ENCODE measurements around the gene PTPRE. TPM values are rescaled to one million over a fixed set of nuclear protein-coding genes. Genes with fewer than 3 reads are reported as not detected.

Gene PTPRE
- total RNA-seq, 5 donors from 2014 or later (not counting 1 experiment from before 2014, with no cell fraction given) = 23.2 to 69.2 (median 32.2) TPM

- Histone ChIP-seq H3K36me3 (ENCODE audit: control insufficient read depth in 2 of 2, extremely low read depth in 1 of 2, insufficient read depth in 1 of 2, low read length in 1 of 2) (no peaks in the 10 kb centered on the region), H3K27ac (ENCODE audit: low read length) (no peak overlapping the region), H3K27me3 (replicated peaks in 1 of 2; ENCODE audit: control insufficient read depth in 2 of 2, extremely low read depth in 1 of 2, insufficient read depth in 2 of 2, low read length in 1 of 2) (peaks cover 0 to 2% of the 10 kb centered on the region in 2 experiments), H3K4me1 (ENCODE audit: control insufficient read depth in 1 of 2, extremely low read depth in 1 of 2, insufficient read depth in 2 of 2, low read length in 2 of 2) (no peaks in the 10 kb centered on the region), H3K9me3 (no peaks in the 10 kb centered on the region), H3K4me3 (ENCODE audit: control insufficient read depth in 1 of 2, extremely low read depth in 1 of 2, low read length in 1 of 2) (no peak overlapping the region)
- H3K36me3 Mint-ChIP-seq = no peaks in the 10 kb centered on the region
- H3K4me3 Mint-ChIP-seq = no peak overlapping the region
- peaks cover 5 to 7% (median 6%) of the 10 kb centered on the region in 3 donors for H3K4me1 Mint-ChIP-seq
- CTCF ChIA-PET = no interaction called here
- WGBS (ENCODE audit: insufficient coverage) = 94% methylated on average over 6 of the region's 12 CpGs
- ATAC-seq (replicated peaks in 1 of 4) (no peak), DNase-seq (no peak)
- POLR2A ChIA-PET = no interaction called here
- no peaks in the 10 kb centered on the region for H3K9me3 Mint-ChIP-seq
- no peak overlapping the region for H3K27ac Mint-ChIP-seq
- peaks cover 0 to 3% of the 10 kb centered on the region in 2 donors for H3K27me3 Mint-ChIP-seq
These were observed 15.9 kb downstream of the PTPRE start for GRCh38 chr10:127922675-127923366.

GRCh38 chr10:127923646-127924045 lies 16.7 kb downstream of the PTPRE start:
- DNase-seq (no peak), ATAC-seq (replicated peaks in 1 of 4) (no peak)
- ChIA-PET CTCF (interaction anchor here in 1 of 2 donors (0.6 kb wide), 1 partner anchor 16 kb away, joined by 3 read pairs; no protein-coding TSS in a partner anchor), POLR2A (no interaction called here)
- H3K27me3 ChIP-seq (replicated peaks in 1 of 2; ENCODE audit: control insufficient read depth in 2 of 2, extremely low read depth in 1 of 2, insufficient read depth in 2 of 2, low read length in 1 of 2) = peaks cover 0 to 2% of the 10 kb centered on the region in 2 experiments
- no CpG with 5 or more reads among the region's 1 CpG for WGBS (ENCODE audit: insufficient coverage)
- no peaks in the 10 kb centered on the region for H3K9me3 ChIP-seq
- H3K4me3 ChIP-seq (ENCODE audit: control insufficient read depth in 1 of 2, extremely low read depth in 1 of 2, low read length in 1 of 2) = no peak overlapping the region
- no peaks in the 10 kb centered on the region for H3K36me3 ChIP-seq (ENCODE audit: control insufficient read depth in 2 of 2, extremely low read depth in 1 of 2, insufficient read depth in 1 of 2, low read length in 1 of 2)
- H3K9me3 Mint-ChIP-seq = no peaks in the 10 kb centered on the region
- no peak overlapping the region for H3K27ac Mint-ChIP-seq
- H3K4me3 Mint-ChIP-seq = no peak overlapping the region
- H3K4me1 Mint-ChIP-seq = peaks cover 5 to 7% (median 6%) of the 10 kb centered on the region in 3 donors
- H3K27me3 Mint-ChIP-seq = peaks cover 0 to 3% of the 10 kb centered on the region in 2 donors
- H3K36me3 Mint-ChIP-seq = no peaks in the 10 kb centered on the region
- H3K27ac ChIP-seq (ENCODE audit: low read length) = no peak overlapping the region
- H3K4me1 ChIP-seq (ENCODE audit: control insufficient read depth in 1 of 2, extremely low read depth in 1 of 2, insufficient read depth in 2 of 2, low read length in 2 of 2) = no peaks in the 10 kb centered on the region

GRCh38 chr10:127925471-127926207 lies 18.7 kb downstream of the PTPRE start:
- Mint-ChIP-seq H3K4me1 (no peaks in the 10 kb centered on the region), H3K27me3 (peaks cover 0 to 3% of the 10 kb centered on the region in 2 donors), H3K9me3 (no peaks in the 10 kb centered on the region), H3K4me3 (no peak overlapping the region), H3K36me3 (no peaks in the 10 kb centered on the region), H3K27ac (no peak overlapping the region)
- Histone ChIP-seq H3K27ac (ENCODE audit: low read length) (no peak overlapping the region), H3K4me1 (ENCODE audit: control insufficient read depth in 1 of 2, extremely low read depth in 1 of 2, insufficient read depth in 2 of 2, low read length in 2 of 2) (no peaks in the 10 kb centered on the region), H3K4me3 (ENCODE audit: control insufficient read depth in 1 of 2, extremely low read depth in 1 of 2, low read length in 1 of 2) (no peak overlapping the region), H3K27me3 (replicated peaks in 1 of 2; ENCODE audit: control insufficient read depth in 2 of 2, extremely low read depth in 1 of 2, insufficient read depth in 2 of 2, low read length in 1 of 2) (peaks cover 0 to 2% of the 10 kb centered on the region in 2 experiments), H3K36me3 (ENCODE audit: control insufficient read depth in 2 of 2, extremely low read depth in 1 of 2, insufficient read depth in 1 of 2, low read length in 1 of 2) (no peaks in the 10 kb centered on the region), H3K9me3 (no peaks in the 10 kb centered on the region)
- WGBS (ENCODE audit: insufficient coverage) = 100% methylated on average over 2 of the region's 6 CpGs
- ChIA-PET POLR2A (no interaction called here), CTCF (interaction anchor here in 1 of 2 donors (1.0 kb wide), 1 partner anchor 16 kb away, joined by 3 read pairs; no protein-coding TSS in a partner anchor)
- ATAC-seq (replicated peaks in 1 of 4) (no peak), DNase-seq (no peak)

DNA sequence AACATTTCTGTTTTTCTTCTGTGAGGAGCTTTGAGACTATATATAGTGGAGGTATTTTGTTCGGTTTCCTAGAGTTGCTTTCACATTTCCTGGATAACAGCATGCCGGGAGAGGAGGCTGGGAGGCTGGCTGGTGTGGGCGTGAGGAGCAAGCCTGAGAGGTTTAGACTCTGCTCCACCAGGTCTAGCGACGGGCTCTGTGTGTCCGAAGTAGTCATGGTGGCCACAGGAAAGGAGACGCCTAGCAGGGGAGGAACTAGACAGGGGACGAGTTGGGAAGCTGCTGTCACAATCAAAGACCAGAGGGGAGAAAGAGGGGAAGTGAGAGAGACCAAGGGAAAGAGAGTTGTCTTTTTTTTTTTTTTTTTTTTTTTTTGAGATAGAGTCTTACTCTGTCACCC lies 19.6 kb downstream of the PTPRE start:
- H3K4me3 ChIP-seq (ENCODE audit: control insufficient read depth in 1 of 2, extremely low read depth in 1 of 2, low read length in 1 of 2) = no peak overlapping the region
- no peaks in the 10 kb centered on the region for H3K9me3 ChIP-seq
- CTCF ChIA-PET = interaction anchor here in 1 of 2 donors (0.6 kb wide), 1 partner anchor 62 kb away, joined by 3 read pairs; no protein-coding TSS in a partner anchor
- H3K27me3 ChIP-seq (replicated peaks in 1 of 2; ENCODE audit: control insufficient read depth in 2 of 2, extremely low read depth in 1 of 2, insufficient read depth in 2 of 2, low read length in 1 of 2) = peaks cover 0 to 2% of the 10 kb centered on the region in 2 experiments
- DNase-seq = no peak
- H3K27me3 Mint-ChIP-seq = peaks cover 0 to 3% of the 10 kb centered on the region in 2 donors
- ATAC-seq (replicated peaks in 1 of 4) = no peak
- no peak overlapping the region for H3K4me3 Mint-ChIP-seq
- H3K36me3 ChIP-seq (ENCODE audit: control insufficient read depth in 2 of 2, extremely low read depth in 1 of 2, insufficient read depth in 1 of 2, low read length in 1 of 2) = no peaks in the 10 kb centered on the region
- H3K9me3 Mint-ChIP-seq = no peaks in the 10 kb centered on the region
- no peaks in the 10 kb centered on the region for H3K36me3 Mint-ChIP-seq
- POLR2A ChIA-PET = no interaction called here
- 55% methylated on average over 4 of the region's 8 CpGs for WGBS (ENCODE audit: insufficient coverage)
- H3K4me1 ChIP-seq (ENCODE audit: control insufficient read depth in 1 of 2, extremely low read depth in 1 of 2, insufficient read depth in 2 of 2, low read length in 2 of 2) = no peaks in the 10 kb centered on the region
- H3K27ac Mint-ChIP-seq = no peak overlapping the region
- H3K27ac ChIP-seq (ENCODE audit: low read length) = no peak overlapping the region
- no peaks in the 10 kb centered on the region for H3K4me1 Mint-ChIP-seq

- Histone ChIP-seq H3K4me1 (ENCODE audit: control insufficient read depth in 1 of 2, extremely low read depth in 1 of 2, insufficient read depth in 2 of 2, low read length in 2 of 2) (no peaks in the 10 kb centered on the region), H3K27ac (ENCODE audit: low read length) (no peak overlapping the region), H3K27me3 (replicated peaks in 1 of 2; ENCODE audit: control insufficient read depth in 2 of 2, extremely low read depth in 1 of 2, insufficient read depth in 2 of 2, low read length in 1 of 2) (no peaks in the 10 kb centered on the region), H3K9me3 (no peaks in the 10 kb centered on the region), H3K4me3 (ENCODE audit: control insufficient read depth in 1 of 2, extremely low read depth in 1 of 2, low read length in 1 of 2) (no peak overlapping the region), H3K36me3 (ENCODE audit: control insufficient read depth in 2 of 2, extremely low read depth in 1 of 2, insufficient read depth in 1 of 2, low read length in 1 of 2) (no peaks in the 10 kb centered on the region)
- Mint-ChIP-seq H3K4me3 (no peak overlapping the region), H3K27ac (no peak overlapping the region), H3K4me1 (no peaks in the 10 kb centered on the region), H3K27me3 (peaks cover 0 to 3% of the 10 kb centered on the region in 2 donors), H3K36me3 (no peaks in the 10 kb centered on the region), H3K9me3 (no peaks in the 10 kb centered on the region)
- CTCF ChIA-PET = interaction anchor here in 1 of 2 donors (0.5 kb wide), 1 partner anchor 41 kb away, joined by 3 read pairs; no protein-coding TSS in a partner anchor
- POLR2A ChIA-PET = no interaction called here
- 83% methylated on average over 4 of the region's 10 CpGs for WGBS (ENCODE audit: insufficient coverage)
- ATAC-seq (replicated peaks in 1 of 4) (no peak), DNase-seq (no peak)
These were observed 21.3 kb downstream of the PTPRE start for GRCh38 chr10:127928021-127928806.

- CTCF ChIA-PET = no interaction called here
These were observed 25.8 kb downstream of the PTPRE start for GRCh38 chr10:127932521-127933270.

More at GRCh38 chr10:127932521-127933270, 25.8 kb downstream of the PTPRE start:
- POLR2A ChIA-PET = no interaction called here
- no peak overlapping the region for H3K4me3 Mint-ChIP-seq
- H3K9me3 Mint-ChIP-seq = no peaks in the 10 kb centered on the region
- DNase-seq (no peak), ATAC-seq (replicated peaks in 1 of 4) (no peak)
- no peak overlapping the region for H3K27ac Mint-ChIP-seq
- 89% methylated on average over 8 of the region's 15 CpGs for WGBS (ENCODE audit: insufficient coverage)
- Histone ChIP-seq H3K36me3 (ENCODE audit: control insufficient read depth in 2 of 2, extremely low read depth in 1 of 2, insufficient read depth in 1 of 2, low read length in 1 of 2) (no peaks in the 10 kb centered on the region), H3K9me3 (no peaks in the 10 kb centered on the region), H3K4me3 (ENCODE audit: control insufficient read depth in 1 of 2, extremely low read depth in 1 of 2, low read length in 1 of 2) (no peak overlapping the region), H3K27me3 (replicated peaks in 1 of 2; ENCODE audit: control insufficient read depth in 2 of 2, extremely low read depth in 1 of 2, insufficient read depth in 2 of 2, low read length in 1 of 2) (peaks cover 0 to 17% of the 10 kb centered on the region in 2 experiments), H3K4me1 (ENCODE audit: control insufficient read depth in 1 of 2, extremely low read depth in 1 of 2, insufficient read depth in 2 of 2, low read length in 2 of 2) (no peaks in the 10 kb centered on the region), H3K27ac (ENCODE audit: low read length) (no peak overlapping the region)
- no peaks in the 10 kb centered on the region for H3K4me1 Mint-ChIP-seq
- no peaks in the 10 kb centered on the region for H3K36me3 Mint-ChIP-seq
- H3K27me3 Mint-ChIP-seq = peaks cover 8 to 11% of the 10 kb centered on the region in 2 donors
